GM12872 (cell line): ENCODE data around the gene TULP1.

Experiments
- TF ChIP-seq, protein P1 (sequence below): IDR thresholded peaks from 3 replicates; pipeline ENCODE4 v1.5.1; 2011; ENCODE audit warnings: low read depth, mild to moderate bottlenecking, low read length, moderate library complexity; ENCODE audit not compliant: insufficient read depth

Gene TULP1

DNA sequence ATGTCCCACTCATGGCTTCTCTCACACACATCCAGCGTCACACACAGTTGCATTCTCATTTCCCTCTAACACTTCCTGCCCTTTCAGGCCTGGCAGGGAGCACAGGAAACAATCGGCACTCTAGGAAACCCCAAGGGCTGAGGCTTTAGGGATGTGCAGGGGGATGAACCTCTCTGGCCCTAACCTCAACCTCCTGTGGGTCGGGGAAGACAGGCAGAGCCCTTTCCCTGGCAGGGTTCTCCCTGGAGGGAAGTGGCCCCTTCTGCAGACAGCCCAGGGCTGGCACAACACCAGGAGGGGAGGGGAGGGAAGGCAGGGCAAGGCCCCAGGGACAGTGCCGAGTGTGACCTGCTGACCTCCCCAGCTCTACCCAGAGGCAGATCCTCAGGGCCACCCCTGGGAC lies 18.5 kb downstream of the TULP1 start:
- TF ChIP-seq, protein P1, sequence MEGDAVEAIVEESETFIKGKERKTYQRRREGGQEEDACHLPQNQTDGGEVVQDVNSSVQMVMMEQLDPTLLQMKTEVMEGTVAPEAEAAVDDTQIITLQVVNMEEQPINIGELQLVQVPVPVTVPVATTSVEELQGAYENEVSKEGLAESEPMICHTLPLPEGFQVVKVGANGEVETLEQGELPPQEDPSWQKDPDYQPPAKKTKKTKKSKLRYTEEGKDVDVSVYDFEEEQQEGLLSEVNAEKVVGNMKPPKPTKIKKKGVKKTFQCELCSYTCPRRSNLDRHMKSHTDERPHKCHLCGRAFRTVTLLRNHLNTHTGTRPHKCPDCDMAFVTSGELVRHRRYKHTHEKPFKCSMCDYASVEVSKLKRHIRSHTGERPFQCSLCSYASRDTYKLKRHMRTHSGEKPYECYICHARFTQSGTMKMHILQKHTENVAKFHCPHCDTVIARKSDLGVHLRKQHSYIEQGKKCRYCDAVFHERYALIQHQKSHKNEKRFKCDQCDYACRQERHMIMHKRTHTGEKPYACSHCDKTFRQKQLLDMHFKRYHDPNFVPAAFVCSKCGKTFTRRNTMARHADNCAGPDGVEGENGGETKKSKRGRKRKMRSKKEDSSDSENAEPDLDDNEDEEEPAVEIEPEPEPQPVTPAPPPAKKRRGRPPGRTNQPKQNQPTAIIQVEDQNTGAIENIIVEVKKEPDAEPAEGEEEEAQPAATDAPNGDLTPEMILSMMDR, result no peak

DNA sequence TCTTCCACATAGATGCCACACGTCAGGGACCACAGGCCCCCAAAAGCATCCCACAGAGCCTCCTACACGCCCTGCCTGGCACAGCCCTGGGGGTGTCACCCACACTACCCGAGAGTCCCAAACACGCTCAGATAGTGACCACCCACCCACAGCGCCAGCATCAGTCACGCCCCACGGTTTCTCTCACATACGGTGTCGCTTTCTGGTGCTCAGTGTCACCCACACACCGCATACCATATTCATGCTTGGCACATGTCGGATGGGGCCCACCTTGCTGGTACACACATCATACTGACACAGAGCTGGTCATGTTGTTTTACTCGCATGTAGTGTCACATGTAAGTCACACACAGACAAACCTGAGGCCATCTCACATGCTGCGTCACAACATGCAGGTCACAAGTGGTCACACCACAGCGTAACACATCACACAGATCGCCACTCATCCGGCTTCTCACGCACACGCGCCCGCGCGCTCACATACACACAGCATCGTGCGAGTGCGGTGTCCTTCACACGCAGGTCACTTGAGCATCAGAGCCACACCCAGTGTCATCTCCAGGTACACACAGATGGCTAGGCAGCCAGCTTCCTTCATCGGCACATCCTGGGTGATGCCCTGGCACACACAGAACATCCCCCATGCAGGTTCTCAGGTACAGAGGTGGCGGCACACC lies 19.3 kb downstream of the TULP1 start:
- TF ChIP-seq, protein P1, result no peak

DNA sequence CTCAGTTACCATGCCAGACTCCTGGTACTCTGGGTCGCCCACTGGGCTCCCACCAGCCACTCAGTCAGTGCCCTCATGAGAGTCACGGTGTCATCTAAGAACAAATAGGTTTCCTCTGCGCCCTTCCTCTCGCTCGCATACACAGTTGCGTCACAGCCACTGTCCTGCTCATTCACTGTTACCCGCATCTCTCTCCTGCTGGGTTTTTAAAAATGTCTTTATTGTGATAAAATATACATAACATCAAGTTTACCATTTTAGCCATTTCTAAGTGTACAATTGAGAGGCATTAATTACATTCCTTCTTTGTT lies 19.8 kb downstream of the TULP1 start:
- TF ChIP-seq, protein P1, result no peak

DNA sequence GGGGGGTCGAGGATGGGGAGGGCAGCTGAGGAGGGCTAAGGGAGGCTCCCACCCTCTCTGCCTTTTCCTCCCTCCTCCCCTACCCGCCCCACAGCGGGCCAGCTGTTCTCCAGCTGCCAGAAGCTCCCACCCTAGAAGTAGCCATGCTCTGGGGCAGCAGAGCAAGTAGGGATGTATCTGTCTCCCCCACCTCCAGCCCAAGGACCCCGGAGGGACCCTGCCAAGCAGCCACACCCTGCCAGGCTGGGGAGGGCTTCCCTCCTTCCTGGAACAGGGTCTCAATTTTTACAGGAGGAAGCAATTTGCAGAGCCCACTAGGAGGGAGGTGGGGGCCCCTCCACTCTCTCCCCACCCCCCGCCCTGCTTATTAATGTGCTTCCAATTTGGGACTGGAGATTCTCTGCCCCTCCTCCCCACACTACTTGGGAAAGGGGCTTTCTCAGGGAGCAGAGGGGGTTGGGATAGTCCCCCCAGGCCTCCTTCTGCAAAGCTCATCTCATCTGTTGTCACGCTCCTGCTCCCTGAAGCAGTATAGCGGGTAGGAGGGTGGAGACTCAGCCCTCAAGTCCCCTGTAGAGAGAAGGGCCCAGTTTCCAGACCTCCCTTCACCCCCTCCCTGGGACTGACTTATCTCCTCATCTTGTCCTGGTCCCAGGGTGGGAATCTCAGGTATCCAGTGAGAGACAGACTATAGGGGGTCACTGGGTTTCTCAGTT lies 20.3 kb downstream of the TULP1 start:
- TF ChIP-seq, protein P1, result no peak

DNA sequence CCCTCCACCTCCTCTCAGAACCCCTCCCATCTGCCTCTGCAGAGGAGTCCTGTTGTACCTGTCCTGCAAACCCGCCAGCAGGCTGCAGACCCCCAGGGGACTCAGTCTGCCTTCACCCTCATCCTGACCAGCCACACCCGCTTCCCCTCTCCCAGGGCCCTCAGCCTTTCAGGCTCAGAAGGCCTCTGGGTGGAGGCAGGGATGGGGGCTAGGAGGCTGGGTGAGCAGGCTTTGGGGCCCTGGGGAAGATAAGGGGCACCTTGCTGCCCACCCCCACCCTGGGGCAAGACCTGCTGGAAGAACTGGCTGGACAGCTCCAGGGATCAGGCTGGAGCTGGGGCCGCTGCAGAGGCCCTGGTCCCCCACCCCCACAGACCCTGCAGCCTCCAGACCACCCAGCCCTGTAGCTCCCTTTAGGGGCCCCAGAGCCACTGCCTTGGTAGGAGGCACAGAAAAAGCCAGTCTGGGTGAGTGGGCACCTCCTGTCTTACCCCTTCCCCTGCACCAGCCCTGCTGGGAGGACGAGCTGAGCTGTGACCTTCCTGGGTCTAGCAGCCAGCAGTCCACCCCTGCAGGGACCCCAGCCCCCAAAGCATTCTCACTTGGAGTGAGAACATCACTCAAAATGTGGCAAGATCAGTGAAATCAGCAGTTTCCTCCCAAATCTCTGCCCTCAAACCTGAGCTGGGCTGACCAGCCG lies 21.0 kb downstream of the TULP1 start:
- TF ChIP-seq, protein P1, result no peak

DNA sequence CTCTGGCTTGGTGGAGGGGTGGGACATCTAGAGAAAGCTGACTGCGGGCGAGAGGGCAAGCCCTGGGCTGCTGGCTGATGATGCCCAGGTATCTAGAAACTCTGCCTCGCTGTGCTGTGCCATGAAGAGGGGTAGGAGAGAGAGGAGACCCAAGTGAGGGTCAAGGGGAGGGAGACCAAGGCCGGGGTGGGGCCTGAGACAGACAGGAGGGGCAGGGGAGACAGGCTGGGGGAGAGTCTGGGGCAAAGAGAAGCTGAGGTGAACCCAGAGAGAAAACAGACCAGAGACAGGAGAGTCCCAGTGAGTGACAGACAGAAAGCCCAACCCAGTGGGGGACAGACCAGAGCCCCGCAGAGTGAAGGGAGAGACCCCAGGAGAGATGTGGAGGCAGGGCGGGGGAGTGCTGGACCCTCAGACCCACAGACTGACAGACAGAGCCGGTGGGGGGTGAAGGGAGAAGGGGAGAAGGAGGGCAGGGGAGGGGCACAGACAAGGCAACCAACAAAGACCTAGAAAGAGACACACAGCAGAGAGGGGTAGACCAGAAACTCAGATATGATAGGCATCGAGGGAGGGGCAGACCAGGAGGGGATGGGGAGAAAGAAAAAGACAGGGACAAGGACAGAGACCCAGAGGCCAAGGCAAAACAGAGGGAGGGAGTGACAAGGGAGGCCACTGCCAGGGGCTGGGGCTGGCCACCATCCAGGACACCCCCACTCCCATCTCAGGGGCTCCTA lies 21.7 kb downstream of the TULP1 start:
- TF ChIP-seq, protein P1, result no peak

DNA sequence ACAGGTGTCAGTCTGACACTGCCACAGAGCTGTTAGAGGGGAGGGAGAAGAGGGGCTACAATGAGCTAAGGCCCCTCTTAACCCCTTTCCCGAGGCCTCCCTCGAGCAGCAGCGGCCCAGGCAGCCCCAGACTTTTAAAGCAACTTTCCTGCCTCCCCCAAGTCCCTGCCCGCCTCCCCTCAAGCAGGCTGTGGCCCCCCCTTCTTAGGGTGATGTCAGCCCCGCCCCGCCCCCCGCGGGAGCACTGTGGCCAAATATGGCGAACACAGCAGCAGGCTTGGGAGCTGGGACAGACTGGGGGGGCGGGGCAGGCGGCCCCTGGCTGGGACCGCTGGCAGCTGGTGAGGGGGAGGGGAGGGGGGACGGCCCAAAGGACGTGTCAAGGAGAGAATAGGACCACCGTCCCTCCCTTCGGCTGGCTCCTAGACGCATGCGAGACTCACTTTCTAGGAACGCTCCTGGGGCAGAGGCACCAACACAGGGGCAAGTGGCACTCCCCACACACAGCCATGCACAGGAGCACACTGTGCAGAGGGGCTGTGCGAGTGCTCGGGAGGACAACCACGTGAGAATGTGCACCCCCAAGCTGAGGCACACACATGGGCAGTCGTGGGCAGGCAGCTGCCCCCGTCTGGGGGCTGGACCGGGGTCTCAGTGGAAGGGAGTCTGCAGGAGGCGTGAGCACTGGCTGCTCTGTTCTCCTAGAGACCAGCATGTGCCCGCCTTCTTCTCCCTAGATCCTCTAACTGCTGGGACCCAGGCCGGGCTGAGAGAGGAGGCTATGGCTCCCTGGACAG lies 22.5 kb downstream of the TULP1 start:
- TF ChIP-seq, protein P1, result no peak
